GM23338 (cell line): Measurements from ENCODE around the gene RIC3. TPM values are rescaled to one million over a fixed set of nuclear protein-coding genes. Genes with fewer than 3 reads are reported as not detected.
A peak's percentile ranks its signal among the peaks of the same experiment; 100 is the strongest.

Experiments
- ATAC-seq: fragments of 200-7000 bp; cut with Tn5 transposase; 3 replicates; pipeline ENCODE4 v1.9.1; 2020
- DNase-seq: peaks from one replicate; pipeline ENCODE4 v3.0.0-alpha.2; 2015; ENCODE audit warnings: low spot score
- H2AFZ ChIP-seq: fragments of 200-600 bp; sonication (generic); 2 replicates; pipeline ENCODE4 v1.8.0; 2016; ENCODE audit warnings: antibody characterized with exemption, mild to moderate bottlenecking, moderate library complexity
- H3F3A ChIP-seq: fragments of 200-600 bp; sonication (generic); replicated peaks from 2 replicates; pipeline ENCODE4 v1.8.0; 2017; ENCODE audit warnings: antibody characterized with exemption, mixed run types, low read depth
- H3K27ac ChIP-seq: fragments of 200-600 bp; sonication (generic); 2 replicates; pipeline ENCODE4 v1.6.1; 2016; ENCODE audit warnings: low read depth
- H3K27me3 ChIP-seq: fragments of 200-600 bp; sonication (generic); 2 replicates; pipeline ENCODE4 v1.8.0; 2016; ENCODE audit warnings: mild to moderate bottlenecking, mixed run types, moderate library complexity; ENCODE audit not compliant: insufficient read depth
- H3K36me3 ChIP-seq: fragments of 200-600 bp; sonication (generic); 2 replicates; pipeline ENCODE4 v1.8.0; 2016; ENCODE audit warnings: mild to moderate bottlenecking; ENCODE audit not compliant: insufficient read depth
- H3K4me1 ChIP-seq: fragments of 200-600 bp; sonication (generic); 2 replicates; pipeline ENCODE4 v1.8.0; 2016; ENCODE audit warnings: mild to moderate bottlenecking, moderate library complexity; ENCODE audit not compliant: insufficient read depth
- H3K4me2 ChIP-seq: fragments of 200-600 bp; sonication (generic); 2 replicates; pipeline ENCODE4 v1.7.1; 2017; ENCODE audit warnings: mixed run types
- H3K4me3 ChIP-seq: fragments of 200-600 bp; sonication (generic); 2 replicates; pipeline ENCODE4 v1.6.1; 2016; ENCODE audit warnings: mixed run types
- H3K79me2 ChIP-seq: fragments of 200-600 bp; sonication (generic); replicated peaks from 2 replicates; pipeline ENCODE4 v1.8.0; 2017; ENCODE audit warnings: mild to moderate bottlenecking; ENCODE audit not compliant: insufficient read depth
- H3K9me2 ChIP-seq: fragments of 200-600 bp; sonication (generic); 2 replicates; pipeline ENCODE4 v1.8.0; 2017; ENCODE audit not compliant: insufficient read depth
- H4K20me1 ChIP-seq: fragments of 200-600 bp; sonication (generic); replicated peaks from 2 replicates; pipeline ENCODE4 v1.8.0; 2017; ENCODE audit warnings: mild to moderate bottlenecking; ENCODE audit not compliant: insufficient read depth
- H3K27ac Mint-ChIP-seq: 2 replicates; pipeline ENCODE4 v1.8.0; 2020; ENCODE audit warnings: inconsistent platforms, mild to moderate bottlenecking, moderate library complexity, mixed read lengths
- H3K27me3 Mint-ChIP-seq: 3 replicates; pipeline ENCODE4 v1.8.0; 2022; ENCODE audit warnings: low read depth, mild to moderate bottlenecking, moderate library complexity, mixed read lengths, inconsistent platforms; ENCODE audit not compliant: insufficient read depth, poor library complexity
- H3K36me3 Mint-ChIP-seq: 3 replicates; pipeline ENCODE4 v1.8.0; 2021; ENCODE audit warnings: low read depth, mild to moderate bottlenecking, inconsistent platforms, moderate library complexity, mixed read lengths
- H3K4me1 Mint-ChIP-seq: 3 replicates; pipeline ENCODE4 v1.8.0; 2020; ENCODE audit warnings: mild to moderate bottlenecking, inconsistent platforms, mixed read lengths
- H3K4me3 Mint-ChIP-seq: 3 replicates; pipeline ENCODE4 v1.8.0; 2021; ENCODE audit warnings: moderate library complexity, mild to moderate bottlenecking, inconsistent platforms, mixed read lengths
- H3K9me3 Mint-ChIP-seq: 3 replicates; pipeline ENCODE4 v1.8.0; 2020; ENCODE audit warnings: moderate library complexity, mild to moderate bottlenecking, inconsistent platforms, mixed read lengths
- CREB1 ChIP-seq: fragments of 250-450 bp; sonication (Bioruptor Pico); IDR thresholded peaks from 2 replicates; pipeline ENCODE4 v1.5.0; 2020; ENCODE audit warnings: low read depth, mild to moderate bottlenecking, moderate library complexity
- CTCF ChIP-seq, 2 experiments: fragments of 200-600 bp in 1 of 2; sonication (generic) in 1 of 2; conservative IDR thresholded peaks; 2 replicates each; pipeline versions ENCODE4 v1.5.1 to v1.6.1; 2016 to 2017; ENCODE audit warnings: antibody characterized with exemption in 2 of 2, low read depth in 2 of 2, mild to moderate bottlenecking in 2 of 2, moderate library complexity in 1 of 2
- EZH2phosphoT487 ChIP-seq: fragments of 200-600 bp; sonication (generic); IDR thresholded peaks from one replicate; pipeline ENCODE4 v1.8.1; 2018; ENCODE audit warnings: antibody characterized with exemption; ENCODE audit not compliant: unreplicated experiment
- JUNB ChIP-seq: IDR thresholded peaks from one replicate; pipeline ENCODE4 v1.6.1; 2016; ENCODE audit warnings: antibody characterized with exemption; ENCODE audit not compliant: unreplicated experiment
- NANOG ChIP-seq: IDR thresholded peaks from 2 replicates; pipeline ENCODE4 v1.6.1; 2016; ENCODE audit warnings: antibody characterized with exemption, borderline replicate concordance
- POLR2AphosphoS5 ChIP-seq: IDR thresholded peaks from 2 replicates; pipeline ENCODE4 v1.6.1; 2016; ENCODE audit warnings: antibody characterized with exemption, low read depth
- REST ChIP-seq: IDR thresholded peaks from one replicate; pipeline ENCODE4 v1.6.1; 2018; ENCODE audit warnings: antibody characterized with exemption; ENCODE audit not compliant: unreplicated experiment
- STAT1 ChIP-seq: IDR thresholded peaks from one replicate; pipeline ENCODE4 v1.6.1; 2016; ENCODE audit warnings: antibody characterized with exemption; ENCODE audit not compliant: unreplicated experiment
- ZNF114 ChIP-seq: fragments of 250-450 bp; sonication (Bioruptor Pico); IDR thresholded peaks from 2 replicates; pipeline ENCODE4 v1.5.0; 2020; ENCODE audit warnings: mild to moderate bottlenecking, moderate library complexity
- ZNF331 ChIP-seq: fragments of 250-450 bp; sonication (Bioruptor Pico); IDR thresholded peaks from 2 replicates; pipeline ENCODE4 v1.5.0; 2020; ENCODE audit warnings: low read depth, mild to moderate bottlenecking, moderate library complexity
- ZNF462 ChIP-seq: fragments of 250-450 bp; sonication (Bioruptor Pico); IDR thresholded peaks from 2 replicates; pipeline ENCODE4 v1.5.0; 2020; ENCODE audit warnings: mild to moderate bottlenecking, moderate library complexity
- polyA plus RNA-seq: library from polyadenylated mRNA; unstranded; fragments of >200 nt; fragmentation: Nextera tagmentation; extraction: Ambion mirVana; gene quantifications from 2 replicates; pipeline ENCODE4 v1.2.1, GENCODE V29; 2016
- total RNA-seq: library from RNA; depleted of rRNA; stranded (reverse); fragments of >200 nt; shearing (Covaris generic); gene quantifications from 2 replicates; pipeline ENCODE4 v1.2.3, GENCODE V29; 2014
- TF ChIP-seq, protein P1 (sequence below): IDR thresholded peaks from 2 replicates; pipeline ENCODE4 v1.6.1; 2016; ENCODE audit warnings: antibody characterized with exemption

RIC3 gene
- total and polyA plus RNA-seq, 2 experiments from 2014 or later = 17.8 to 21.3 TPM

- ATAC-seq = no peak
Observed at GRCh38 chr11:8207080-8208000, 38.5 kb upstream of the RIC3 start.

More at GRCh38 chr11:8207080-8208000, 38.5 kb upstream of the RIC3 start:
- Histone ChIP-seq H3K4me3 (no peak overlapping the region), H3F3A (no peaks in the 10 kb centered on the region), H4K20me1 (no peaks in the 10 kb centered on the region), H3K79me2 (no peaks in the 10 kb centered on the region), H2AFZ (peak overlapping the region; percentile 99), H3K36me3 (no peaks in the 10 kb centered on the region), H3K27me3 (no peaks in the 10 kb centered on the region), H3K4me2 (no peak overlapping the region), H3K9me2 (0 out of 2 replicates have a peak, but pooled peaks cover 6% of the 10 kb centered on the region), H3K27ac (0 out of 2 replicates have a peak overlapping the region, but pooled peaks have one; percentile 19), H3K4me1 (no peaks in the 10 kb centered on the region)
- no peak for TF ChIP-seq CTCF (conservative IDR thresholded peaks at IDR 0.05; ENCODE audit: low read depth in 2 of 2)
- TF ChIP-seq JUNB = no peak
- no peak for TF ChIP-seq POLR2AphosphoS5
- TF ChIP-seq STAT1 = no peak
- TF ChIP-seq, protein P1, sequence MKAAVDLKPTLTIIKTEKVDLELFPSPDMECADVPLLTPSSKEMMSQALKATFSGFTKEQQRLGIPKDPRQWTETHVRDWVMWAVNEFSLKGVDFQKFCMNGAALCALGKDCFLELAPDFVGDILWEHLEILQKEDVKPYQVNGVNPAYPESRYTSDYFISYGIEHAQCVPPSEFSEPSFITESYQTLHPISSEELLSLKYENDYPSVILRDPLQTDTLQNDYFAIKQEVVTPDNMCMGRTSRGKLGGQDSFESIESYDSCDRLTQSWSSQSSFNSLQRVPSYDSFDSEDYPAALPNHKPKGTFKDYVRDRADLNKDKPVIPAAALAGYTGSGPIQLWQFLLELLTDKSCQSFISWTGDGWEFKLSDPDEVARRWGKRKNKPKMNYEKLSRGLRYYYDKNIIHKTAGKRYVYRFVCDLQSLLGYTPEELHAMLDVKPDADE = no peak
- TF ChIP-seq EZH2phosphoT487 = no peak
- TF ChIP-seq ZNF114 = no peak
- no peak for TF ChIP-seq ZNF462 (CRISPR knock-in tag)
- TF ChIP-seq NANOG = no peak
- no peak for TF ChIP-seq ZNF331
- TF ChIP-seq REST = no peak
- TF ChIP-seq CREB1 (CRISPR knock-in tag) = no peak
- Mint-ChIP-seq H3K27ac (no peak overlapping the region), H3K36me3 (no peaks in the 10 kb centered on the region), H3K4me3 (no peak overlapping the region), H3K9me3 (no peaks in the 10 kb centered on the region), H3K4me1 (peaks cover 13% of the 10 kb centered on the region), H3K27me3 (peaks cover 8% of the 10 kb centered on the region)
- DNase-seq = no peak
